C4-2B (cell line): ENCODE results near the gene THYN1.

Experiments used
- H3K27ac ChIP-seq: fragments of 450-650 bp; 2 replicates; pipeline ENCODE4 v1.5.1; 2017
- CTCF ChIP-seq: fragments of 450-650 bp; conservative IDR thresholded peaks from 2 replicates; pipeline ENCODE4 v1.5.1; 2017; ENCODE audit warnings: mild to moderate bottlenecking
- ZFX ChIP-seq: fragments of 450-650 bp; IDR thresholded peaks from 2 replicates; pipeline ENCODE4 v1.6.1; 2017

Gene THYN1

GRCh38 chr11:134271978-134272377, 18.8 kb upstream of the THYN1 start:
- TF ChIP-seq CTCF (no peak), ZFX (no peak)
- no peak overlapping the region for H3K27ac ChIP-seq

DNA sequence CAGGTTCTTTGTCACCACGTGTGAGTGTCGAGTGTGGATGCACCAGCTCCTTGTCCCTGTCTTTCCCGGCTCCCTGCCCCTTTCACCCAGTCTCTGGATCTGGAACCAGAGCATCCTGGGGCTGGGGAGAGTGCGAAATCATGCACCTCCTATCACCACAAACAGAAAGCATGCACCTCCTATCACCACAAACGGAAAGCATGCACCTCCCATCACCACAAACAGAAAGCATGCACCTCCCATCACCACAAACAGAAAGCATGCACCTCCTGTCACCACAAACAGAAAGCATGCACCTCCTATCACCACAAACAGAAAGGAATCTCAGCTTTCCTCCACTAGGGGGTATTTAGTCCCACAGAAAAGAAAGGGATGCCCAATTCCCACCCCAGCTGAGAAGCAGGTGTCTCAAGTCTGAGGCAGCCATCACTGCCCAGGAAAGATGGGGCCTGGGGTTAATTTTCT, 17.1 kb upstream of the THYN1 start:
- no peak for TF ChIP-seq ZFX
- TF ChIP-seq CTCF = peak; percentile 35
- no peak overlapping the region for H3K27ac ChIP-seq

- TF ChIP-seq CTCF (no peak), ZFX (no peak)
These were observed 14.8 kb upstream of the THYN1 start for GRCh38 chr11:134267966-134268365.

GRCh38 chr11:134267461-134267860, 14.3 kb upstream of the THYN1 start:
- H3K27ac ChIP-seq = no peak overlapping the region
- TF ChIP-seq ZFX (no peak), CTCF (no peak)

More at GRCh38 chr11:134267966-134268365, 14.8 kb upstream of the THYN1 start:
- H3K27ac ChIP-seq = no peak overlapping the region

- H3K27ac ChIP-seq = no peak overlapping the region
- TF ChIP-seq ZFX = no peak
- no peak for TF ChIP-seq CTCF
These were observed 13.7 kb upstream of the THYN1 start for GRCh38 chr11:134266841-134267251.

GRCh38 chr11:134266440-134266839, 13.3 kb upstream of the THYN1 start:
- H3K27ac ChIP-seq = no peak overlapping the region
- TF ChIP-seq ZFX = no peak
- no peak for TF ChIP-seq CTCF

DNA sequence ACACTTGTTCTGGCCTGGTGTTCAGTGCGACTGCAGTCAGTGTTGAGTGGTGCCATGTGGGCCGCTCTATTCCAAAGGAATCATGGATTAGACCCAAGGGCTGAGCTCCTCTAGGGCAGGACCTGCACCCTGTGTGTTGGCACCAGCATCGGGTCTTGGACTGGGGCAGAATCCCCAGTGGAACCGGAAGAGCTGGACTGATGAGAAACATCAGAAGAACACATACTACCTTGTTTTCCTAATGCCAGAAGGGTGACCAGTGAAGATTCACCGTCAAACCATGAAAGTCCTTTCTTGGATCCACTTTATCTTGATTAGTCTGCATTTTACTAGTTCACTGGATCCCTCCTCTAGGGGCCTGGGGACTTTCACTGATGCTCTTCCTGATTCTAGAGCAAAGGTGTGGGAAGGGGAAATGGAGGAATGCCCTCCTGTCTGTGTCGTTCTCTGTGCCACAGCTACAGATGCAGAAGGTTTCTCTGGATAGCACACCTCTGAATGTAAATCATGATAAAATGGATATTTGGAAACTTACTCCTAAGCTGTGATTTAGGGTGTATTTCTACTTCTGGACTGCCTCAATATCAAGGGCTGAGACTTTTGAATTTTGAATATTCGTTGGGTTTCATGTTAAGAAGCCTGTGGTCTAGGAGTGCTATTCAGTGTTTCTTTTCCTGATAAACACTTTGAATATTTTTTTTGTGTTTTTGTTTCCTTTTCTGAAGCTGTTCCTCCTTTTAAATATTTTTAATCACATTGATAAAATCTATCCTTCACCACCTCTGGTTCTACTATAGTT, 12.0 kb upstream of the THYN1 start:
- TF ChIP-seq ZFX = no peak
- TF ChIP-seq CTCF = no peak

More for the DNA sequence above, 12.0 kb upstream of the THYN1 start:
- peak overlapping the region; percentile 7; the same call in 1 of the 2 replicates for H3K27ac ChIP-seq
